ENCODE measurements around the gene USP54. TPM values are rescaled to one million over a fixed set of nuclear protein-coding genes. Genes with fewer than 3 reads are reported as not detected.

The USP54 gene
- total and polyA plus RNA-seq, 2 of the 13 experiments (the other 11 are each of a cell fraction or from before 2014, with no cell fraction given): 18.1 to 25.0 TPM

DNA sequence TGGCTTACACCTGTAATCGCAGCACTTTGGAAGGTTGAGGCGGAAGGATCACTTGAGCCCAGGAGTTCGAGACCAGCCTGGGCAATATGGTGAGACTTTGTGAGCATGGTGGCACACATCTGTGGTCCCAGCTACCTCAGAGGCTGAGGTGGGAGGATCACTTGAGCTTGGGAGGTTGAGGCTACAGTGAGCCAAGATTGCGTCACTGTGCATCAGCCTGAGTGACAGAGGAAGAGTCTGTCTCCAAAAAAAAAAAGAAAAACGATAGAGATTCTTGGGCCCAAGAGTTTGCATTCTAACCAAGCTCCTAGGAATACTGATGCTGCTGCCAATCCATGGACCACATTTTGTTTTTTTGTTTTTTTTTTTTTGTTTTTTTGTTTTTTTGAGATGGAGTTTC lies 38.0 kb upstream of the USP54 start:
- intact Hi-C loops (cut with micrococcal nuclease; ENCODE audit: unreplicated experiment) (loop anchor here (5.0 kb wide), 1 partner anchor 217 kb away; the partner anchor contains the start of gene ANXA7), in situ Hi-C loops (cut with HindIII; ENCODE audit: extremely low pct_ligation_motif_present, low pct_unique_long_range_greater_than_20kb) (loop anchor here (25.0 kb wide), 1 partner anchor 367 kb away; the partner anchor contains the start of gene MRPS16)
- ATAC-seq: no peak
- POLR2A ChIA-PET: interaction anchor here (1.2 to 1.6 kb wide), 2 partner anchors 9 to 41 kb away, joined by 3 to 4 read pairs; no protein-coding TSS in a partner anchor
- H3K4me1 ChIP-seq (ENCODE audit: insufficient read depth, low read length): peaks cover 22% of the 10 kb centered on the region
- H2AFZ ChIP-seq (ENCODE audit: low read length): no peak overlapping the region
- H3K36me3 ChIP-seq (replicated peaks in 1 of 2; ENCODE audit: control insufficient read depth in 1 of 2, insufficient read depth in 2 of 2, low read length in 2 of 2): no peaks in the 10 kb centered on the region
- CTCF ChIA-PET (ENCODE audit: low intra/inter-chr PET ratio, low total read pairs): no interaction called here
- TF ChIP-seq ZBTB7A (CRISPR knock-in tag; IDR thresholded peaks at IDR 0.05) (no peak), HDAC2 (CRISPR knock-in tag; IDR thresholded peaks at IDR 0.05) (no peak), PHF21A (CRISPR knock-in tag; IDR thresholded peaks at IDR 0.05) (no peak)
- no peak for FAIRE-seq
- no TSS peak for BruUV-seq (replicated peaks)
- no peak overlapping the region for H3K4me2 ChIP-seq (ENCODE audit: low read depth, low read length)
- no peak for DNase-seq (ENCODE audit: low spot score)
- peaks cover 0 to 6% of the 10 kb centered on the region in 2 experiments; a peak in 1 of 5 replicates for H3K27me3 ChIP-seq (ENCODE audit: control insufficient read depth in 1 of 2, insufficient read depth in 2 of 2, low read length in 2 of 2)
- WGBS (ENCODE audit: low lambda C conversion rate): 96% methylated on average over 5 of the region's 5 CpGs
- no peak overlapping the region for H3K4me3 ChIP-seq (replicated peaks in 1 of 3; ENCODE audit: insufficient read depth in 1 of 3, low read depth in 2 of 3, low read length in 3 of 3)
- H3K79me2 ChIP-seq (ENCODE audit: insufficient read depth, low read length): peaks cover 14% of the 10 kb centered on the region
- no peaks in the 10 kb centered on the region for H4K20me1 ChIP-seq (ENCODE audit: insufficient read depth, low read length)
- no peak overlapping the region for H3K9ac ChIP-seq (ENCODE audit: insufficient read depth, low read depth, low read length)
- H3K9me3 ChIP-seq (ENCODE audit: low read length): no peaks in the 10 kb centered on the region
- H3K27ac ChIP-seq (ENCODE audit: extremely low read length, insufficient read depth, low read length): no peak overlapping the region

DNA sequence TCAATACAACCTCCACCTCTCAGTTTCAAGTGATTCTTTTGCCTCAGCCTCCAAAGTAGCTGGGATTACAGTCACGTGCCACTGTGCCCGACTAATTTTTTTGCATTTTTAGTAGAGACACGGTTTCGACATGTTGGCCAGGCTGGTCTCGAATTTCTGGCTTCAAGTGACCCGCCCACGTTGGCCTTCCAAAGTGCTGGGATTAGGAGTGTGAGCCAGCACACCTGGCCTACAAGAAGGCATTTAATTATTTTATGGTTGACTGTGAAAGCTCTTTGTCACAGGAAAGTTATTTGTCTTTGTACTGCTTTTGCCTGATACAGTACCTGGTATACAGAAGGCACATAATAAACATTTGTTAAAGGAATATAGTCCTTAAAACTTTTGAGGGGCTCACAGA lies 37.3 kb upstream of the USP54 start:
- no TSS peak for BruUV-seq (replicated peaks)
- H3K9me3 ChIP-seq (ENCODE audit: low read length): no peaks in the 10 kb centered on the region
- H3K4me3 ChIP-seq (replicated peaks in 1 of 3; ENCODE audit: insufficient read depth in 1 of 3, low read depth in 2 of 3, low read length in 3 of 3): no peak overlapping the region
- no peak overlapping the region for H3K9ac ChIP-seq (ENCODE audit: insufficient read depth, low read depth, low read length)
- ATAC-seq: no peak
- no peaks in the 10 kb centered on the region; a peak in 1 of 5 replicates for H3K27me3 ChIP-seq (ENCODE audit: control insufficient read depth in 1 of 2, insufficient read depth in 2 of 2, low read length in 2 of 2)
- FAIRE-seq: no peak
- H3K4me2 ChIP-seq (ENCODE audit: low read depth, low read length): no peak overlapping the region
- POLR2A ChIA-PET: no interaction called here
- WGBS (ENCODE audit: low lambda C conversion rate): 88% methylated on average over 7 of the region's 7 CpGs
- no peaks in the 10 kb centered on the region for H4K20me1 ChIP-seq (ENCODE audit: insufficient read depth, low read length)
- CTCF ChIA-PET (ENCODE audit: low intra/inter-chr PET ratio, low total read pairs): no interaction called here
- H3K4me1 ChIP-seq (ENCODE audit: insufficient read depth, low read length): peaks cover 27% of the 10 kb centered on the region
- H3K36me3 ChIP-seq (replicated peaks in 1 of 2; ENCODE audit: control insufficient read depth in 1 of 2, insufficient read depth in 2 of 2, low read length in 2 of 2): no peaks in the 10 kb centered on the region
- DNase-seq (ENCODE audit: low spot score): no peak
- no peak overlapping the region for H2AFZ ChIP-seq (ENCODE audit: low read length)
- in situ Hi-C loops (cut with HindIII; ENCODE audit: extremely low pct_ligation_motif_present, low pct_unique_long_range_greater_than_20kb) (loop anchor here (25.0 kb wide), 1 partner anchor 366 kb away; the partner anchor contains the start of gene MRPS16), intact Hi-C loops (cut with micrococcal nuclease; ENCODE audit: unreplicated experiment) (loop anchor here (5.0 kb wide), 1 partner anchor 216 kb away; the partner anchor contains the start of gene ANXA7)
- H3K27ac ChIP-seq (ENCODE audit: extremely low read length, insufficient read depth, low read length): no peak overlapping the region
- peaks cover 18% of the 10 kb centered on the region for H3K79me2 ChIP-seq (ENCODE audit: insufficient read depth, low read length)
- no peak for TF ChIP-seq ETV5 (CRISPR knock-in tag; IDR thresholded peaks at IDR 0.05; ENCODE audit: borderline replicate concordance)
- TF ChIP-seq CBFB (CRISPR knock-in tag; IDR thresholded peaks at IDR 0.05): no peak
- no peak for TF ChIP-seq ZNF431 (CRISPR knock-in tag; IDR thresholded peaks at IDR 0.05; ENCODE audit: borderline replicate concordance, low read depth)
- TF ChIP-seq, protein P1, sequence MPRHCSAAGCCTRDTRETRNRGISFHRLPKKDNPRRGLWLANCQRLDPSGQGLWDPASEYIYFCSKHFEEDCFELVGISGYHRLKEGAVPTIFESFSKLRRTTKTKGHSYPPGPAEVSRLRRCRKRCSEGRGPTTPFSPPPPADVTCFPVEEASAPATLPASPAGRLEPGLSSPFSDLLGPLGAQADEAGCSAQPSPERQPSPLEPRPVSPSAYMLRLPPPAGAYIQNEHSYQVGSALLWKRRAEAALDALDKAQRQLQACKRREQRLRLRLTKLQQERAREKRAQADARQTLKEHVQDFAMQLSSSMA (CRISPR knock-in tag; IDR thresholded peaks at IDR 0.05): no peak
- TF ChIP-seq, protein P2, sequence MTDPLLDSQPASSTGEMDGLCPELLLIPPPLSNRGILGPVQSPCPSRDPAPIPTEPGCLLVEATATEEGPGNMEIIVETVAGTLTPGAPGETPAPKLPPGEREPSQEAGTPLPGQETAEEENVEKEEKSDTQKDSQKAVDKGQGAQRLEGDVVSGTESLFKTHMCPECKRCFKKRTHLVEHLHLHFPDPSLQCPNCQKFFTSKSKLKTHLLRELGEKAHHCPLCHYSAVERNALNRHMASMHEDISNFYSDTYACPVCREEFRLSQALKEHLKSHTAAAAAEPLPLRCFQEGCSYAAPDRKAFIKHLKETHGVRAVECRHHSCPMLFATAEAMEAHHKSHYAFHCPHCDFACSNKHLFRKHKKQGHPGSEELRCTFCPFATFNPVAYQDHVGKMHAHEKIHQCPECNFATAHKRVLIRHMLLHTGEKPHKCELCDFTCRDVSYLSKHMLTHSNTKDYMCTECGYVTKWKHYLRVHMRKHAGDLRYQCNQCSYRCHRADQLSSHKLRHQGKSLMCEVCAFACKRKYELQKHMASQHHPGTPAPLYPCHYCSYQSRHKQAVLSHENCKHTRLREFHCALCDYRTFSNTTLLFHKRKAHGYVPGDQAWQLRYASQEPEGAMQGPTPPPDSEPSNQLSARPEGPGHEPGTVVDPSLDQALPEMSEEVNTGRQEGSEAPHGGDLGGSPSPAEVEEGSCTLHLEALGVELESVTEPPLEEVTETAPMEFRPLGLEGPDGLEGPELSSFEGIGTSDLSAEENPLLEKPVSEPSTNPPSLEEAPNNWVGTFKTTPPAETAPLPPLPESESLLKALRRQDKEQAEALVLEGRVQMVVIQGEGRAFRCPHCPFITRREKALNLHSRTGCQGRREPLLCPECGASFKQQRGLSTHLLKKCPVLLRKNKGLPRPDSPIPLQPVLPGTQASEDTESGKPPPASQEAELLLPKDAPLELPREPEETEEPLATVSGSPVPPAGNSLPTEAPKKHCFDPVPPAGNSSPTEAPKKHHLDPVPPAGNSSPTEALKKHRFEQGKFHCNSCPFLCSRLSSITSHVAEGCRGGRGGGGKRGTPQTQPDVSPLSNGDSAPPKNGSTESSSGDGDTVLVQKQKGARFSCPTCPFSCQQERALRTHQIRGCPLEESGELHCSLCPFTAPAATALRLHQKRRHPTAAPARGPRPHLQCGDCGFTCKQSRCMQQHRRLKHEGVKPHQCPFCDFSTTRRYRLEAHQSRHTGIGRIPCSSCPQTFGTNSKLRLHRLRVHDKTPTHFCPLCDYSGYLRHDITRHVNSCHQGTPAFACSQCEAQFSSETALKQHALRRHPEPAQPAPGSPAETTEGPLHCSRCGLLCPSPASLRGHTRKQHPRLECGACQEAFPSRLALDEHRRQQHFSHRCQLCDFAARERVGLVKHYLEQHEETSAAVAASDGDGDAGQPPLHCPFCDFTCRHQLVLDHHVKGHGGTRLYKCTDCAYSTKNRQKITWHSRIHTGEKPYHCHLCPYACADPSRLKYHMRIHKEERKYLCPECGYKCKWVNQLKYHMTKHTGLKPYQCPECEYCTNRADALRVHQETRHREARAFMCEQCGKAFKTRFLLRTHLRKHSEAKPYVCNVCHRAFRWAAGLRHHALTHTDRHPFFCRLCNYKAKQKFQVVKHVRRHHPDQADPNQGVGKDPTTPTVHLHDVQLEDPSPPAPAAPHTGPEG (CRISPR knock-in tag; IDR thresholded peaks at IDR 0.05): no peak
- TF ChIP-seq ZNF75D (CRISPR knock-in tag; IDR thresholded peaks at IDR 0.05; ENCODE audit: borderline replicate concordance): no peak
- no peak for TF ChIP-seq POLR2A (IDR thresholded peaks at IDR 0.05; ENCODE audit: insufficient read depth in 1 of 2, low read depth in 2 of 2, low read length in 2 of 2)
- no peak for TF ChIP-seq ZNF772 (CRISPR knock-in tag; IDR thresholded peaks at IDR 0.05)
